Measurements from ENCODE around the gene IDH3B.
"Not testable (repeated sequence)": the region's sequence is repeated elsewhere in the genome, so short reads cannot be mapped to it uniquely, and the experiment has no call there.

IDH3B gene

DNA sequence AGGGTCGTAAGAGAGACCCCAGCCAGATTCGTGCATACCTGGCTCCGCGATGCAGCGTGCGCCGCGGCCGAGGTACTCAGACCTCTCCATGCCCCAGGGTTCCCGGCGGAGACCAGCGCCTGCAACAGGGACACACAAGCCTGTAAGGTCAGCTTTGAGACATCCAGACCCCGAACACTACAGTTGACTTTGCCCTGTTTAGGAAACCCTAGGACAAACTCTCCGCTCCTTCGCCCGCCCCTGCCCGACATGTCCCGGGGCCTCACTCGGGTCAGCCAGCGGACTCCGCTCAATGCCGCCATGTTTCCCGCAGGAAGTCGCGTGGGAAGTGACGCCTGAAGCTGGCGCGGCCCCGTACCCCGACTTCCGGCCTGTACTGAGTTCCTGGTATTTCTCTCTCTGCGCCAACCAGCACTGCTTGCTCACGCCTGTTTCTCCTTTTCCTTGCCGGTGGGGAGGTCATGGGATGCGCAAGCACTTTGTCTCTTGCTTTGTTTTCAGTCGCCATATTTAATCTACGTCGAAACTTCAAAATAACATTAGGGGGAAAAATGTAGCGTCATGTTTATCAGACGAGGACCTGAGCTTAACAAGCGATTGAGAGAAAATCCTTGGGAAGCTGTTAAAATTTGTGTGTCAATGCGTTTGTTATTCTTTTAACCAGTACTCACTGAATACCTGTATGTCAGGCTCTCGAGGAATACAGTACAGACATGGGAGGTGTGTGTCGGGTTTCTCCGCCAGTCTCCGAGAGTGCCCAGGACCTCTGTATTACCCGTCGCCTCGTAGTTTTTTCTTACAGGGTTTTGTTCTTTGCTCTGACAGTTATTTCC lies at the start of gene IDH3B:
Gene IDH3B, minus strand, starts transcription at position 330 of the 833 bp plus-strand sequence. Its CDS starts 28 bp downstream, at position 302.
- peak; percentile 82 for DNase-seq (ENCODE audit: low read depth)

DNA sequence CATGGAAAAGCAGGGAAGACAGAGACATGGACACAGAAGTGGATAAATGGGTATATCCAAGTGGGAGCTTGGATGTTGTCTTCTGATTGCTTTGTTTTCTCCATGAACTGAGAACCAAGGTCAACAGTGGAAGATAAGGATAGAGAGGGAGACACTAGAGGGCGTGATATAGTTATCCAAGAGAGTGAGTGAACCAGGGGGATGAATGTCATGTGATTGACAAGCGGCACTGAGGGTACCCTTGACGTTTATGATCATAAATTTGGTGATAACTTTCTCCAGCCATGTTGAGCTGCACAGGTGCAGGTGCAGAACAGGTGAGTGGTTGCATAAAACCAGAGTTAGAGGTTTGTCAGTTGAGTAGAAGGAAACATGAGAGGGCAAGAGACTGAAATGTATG lies 49.3 kb upstream of the IDH3B start:
- DNase-seq (ENCODE audit: low read depth) = no peak

DNA sequence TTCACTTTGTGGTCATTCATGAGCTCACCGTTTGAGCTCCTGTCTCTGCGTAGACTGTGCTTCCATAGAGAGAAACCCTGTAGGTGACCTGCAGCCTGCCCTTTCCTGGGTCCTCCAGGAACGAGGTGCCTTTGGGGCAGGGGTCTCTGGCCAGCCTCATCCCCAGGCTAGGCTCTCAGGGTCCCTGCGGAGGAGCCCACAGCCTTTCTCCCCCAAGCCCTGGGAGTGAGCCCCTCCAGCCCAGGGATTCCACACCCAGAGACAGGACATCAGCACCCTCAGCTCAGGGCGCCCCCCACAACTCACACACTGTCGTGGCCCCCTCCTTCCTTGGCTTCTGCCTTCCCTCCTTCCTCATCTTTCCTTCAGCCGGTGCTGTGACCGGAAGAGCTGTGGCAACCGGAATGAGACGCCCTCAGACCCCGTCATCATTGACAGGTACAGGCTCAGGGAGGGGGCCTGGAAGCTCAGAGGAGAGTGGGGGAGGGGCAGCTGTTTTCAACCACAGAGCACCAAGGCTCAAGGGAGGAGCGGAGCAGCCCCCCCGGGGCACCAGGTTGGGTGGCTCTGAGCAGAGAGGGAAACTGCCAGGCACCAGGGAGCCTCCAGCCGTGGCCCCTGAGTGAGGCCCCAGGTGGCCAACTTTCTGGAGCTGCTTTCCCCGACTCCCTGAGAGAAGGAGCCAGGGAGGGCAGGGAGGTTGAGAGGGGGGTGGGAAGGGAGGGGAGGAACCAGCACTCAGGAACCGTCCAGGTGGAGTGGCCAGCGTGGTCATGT lies 45.4 kb upstream of the IDH3B start:
- DNase-seq (ENCODE audit: low read depth) = no peak

DNA sequence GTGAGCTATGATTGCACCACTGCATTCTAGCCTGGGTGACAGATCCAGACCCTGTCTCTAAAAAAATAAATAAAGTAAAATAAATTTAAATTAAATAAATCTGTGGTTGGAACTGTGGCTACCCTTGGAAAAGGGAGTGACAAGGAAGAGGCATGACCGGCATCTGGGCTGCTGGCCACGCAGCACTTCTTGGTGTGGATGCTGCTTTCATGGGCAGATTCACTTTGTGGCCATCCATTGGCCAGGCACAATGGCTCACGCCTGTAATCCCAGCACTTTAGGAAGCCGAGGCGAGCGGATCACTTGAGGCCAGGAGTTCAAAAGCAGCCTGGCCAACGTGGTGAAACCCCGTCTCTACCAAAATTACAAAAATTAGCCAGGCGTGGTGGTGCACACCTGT lies 44.6 kb upstream of the IDH3B start:
- DNase-seq (ENCODE audit: low read depth) = no peak

DNA sequence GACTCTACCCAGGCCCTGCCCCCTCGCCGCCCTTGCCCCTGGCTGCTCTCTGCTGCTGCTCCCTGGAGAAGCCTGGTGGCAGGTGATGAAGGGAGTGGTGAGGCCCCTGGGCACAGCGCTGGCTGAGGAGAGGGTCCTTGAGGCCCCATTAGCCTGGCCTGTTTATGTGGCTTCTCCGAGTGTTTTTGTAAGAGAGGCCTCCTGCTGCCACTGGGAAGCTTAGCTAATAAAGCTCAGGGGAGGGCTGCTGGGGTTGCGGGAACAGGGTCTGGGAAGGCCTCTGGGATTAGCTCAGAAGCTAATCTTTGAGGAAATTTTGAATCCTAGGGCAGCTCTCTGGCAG lies 44.0 kb upstream of the IDH3B start:
- DNase-seq (ENCODE audit: low read depth) = no peak

DNA sequence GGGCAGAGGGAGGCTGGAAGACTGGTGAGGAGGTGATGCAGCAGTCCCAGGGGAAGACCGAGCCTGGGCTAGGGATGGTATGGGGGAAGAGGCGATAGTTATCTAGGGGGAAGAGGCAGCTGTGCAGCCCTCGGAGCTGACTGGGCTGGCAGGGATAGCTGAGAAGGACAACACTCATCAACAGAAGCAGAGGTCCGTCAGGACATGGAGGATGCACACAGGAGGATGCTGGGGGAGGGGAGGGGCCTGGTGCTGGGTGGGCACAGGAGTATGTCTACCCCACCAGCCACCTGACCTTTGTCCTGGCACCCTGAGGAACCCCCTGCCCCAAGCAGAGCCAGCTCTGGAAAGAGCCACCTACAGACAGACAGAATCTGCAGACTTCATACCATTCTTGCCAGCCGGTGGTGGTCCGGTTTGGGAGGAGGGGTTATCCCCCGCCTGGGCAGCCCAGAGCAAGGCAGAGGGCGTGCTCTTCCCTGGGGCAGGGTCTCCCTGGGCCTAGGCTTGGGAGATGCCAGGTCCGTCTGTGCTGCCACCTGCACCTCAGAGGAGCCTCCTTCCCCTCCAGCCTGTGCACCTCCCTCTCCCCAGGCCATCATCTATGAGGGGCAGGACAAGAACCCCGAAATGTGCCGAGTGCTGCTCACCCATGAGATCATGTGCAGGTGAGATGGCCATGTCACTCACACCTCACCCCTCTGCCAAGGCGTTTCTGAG lies 43.5 kb upstream of the IDH3B start:
- no peak for DNase-seq (ENCODE audit: low read depth)

DNA sequence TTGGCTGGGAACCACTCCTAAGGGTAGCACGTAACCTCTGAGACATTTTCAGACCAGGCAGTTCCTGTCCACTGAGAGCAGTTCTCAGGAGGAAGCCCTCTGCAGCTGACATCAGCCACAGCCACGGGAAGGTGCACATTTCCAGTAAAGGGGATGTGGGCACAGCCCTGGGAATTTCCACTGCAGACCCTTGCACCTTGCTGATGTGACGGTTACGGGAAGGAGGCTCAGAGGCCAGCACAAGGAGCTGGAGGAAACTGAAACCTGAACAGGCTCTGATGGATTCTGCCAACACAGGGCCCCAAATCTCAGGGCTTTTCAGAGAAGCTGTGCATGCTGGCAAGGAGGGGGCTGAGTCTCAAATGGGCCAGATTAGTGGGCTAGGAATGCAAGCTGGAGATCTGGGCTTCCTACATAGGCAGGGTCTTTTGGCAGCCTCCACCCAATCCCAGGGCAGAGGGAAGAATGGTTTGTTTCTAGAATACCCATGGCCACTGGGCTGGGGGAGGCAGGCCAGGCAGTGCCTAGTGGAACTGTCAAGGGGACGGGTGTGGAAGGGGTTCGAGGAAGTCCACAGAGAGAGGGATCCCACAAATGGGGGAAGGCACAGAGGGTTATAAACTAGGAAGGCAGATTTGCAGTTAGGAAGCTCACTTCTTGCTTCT lies 42.8 kb upstream of the IDH3B start:
- no peak for DNase-seq (ENCODE audit: low read depth)

DNA sequence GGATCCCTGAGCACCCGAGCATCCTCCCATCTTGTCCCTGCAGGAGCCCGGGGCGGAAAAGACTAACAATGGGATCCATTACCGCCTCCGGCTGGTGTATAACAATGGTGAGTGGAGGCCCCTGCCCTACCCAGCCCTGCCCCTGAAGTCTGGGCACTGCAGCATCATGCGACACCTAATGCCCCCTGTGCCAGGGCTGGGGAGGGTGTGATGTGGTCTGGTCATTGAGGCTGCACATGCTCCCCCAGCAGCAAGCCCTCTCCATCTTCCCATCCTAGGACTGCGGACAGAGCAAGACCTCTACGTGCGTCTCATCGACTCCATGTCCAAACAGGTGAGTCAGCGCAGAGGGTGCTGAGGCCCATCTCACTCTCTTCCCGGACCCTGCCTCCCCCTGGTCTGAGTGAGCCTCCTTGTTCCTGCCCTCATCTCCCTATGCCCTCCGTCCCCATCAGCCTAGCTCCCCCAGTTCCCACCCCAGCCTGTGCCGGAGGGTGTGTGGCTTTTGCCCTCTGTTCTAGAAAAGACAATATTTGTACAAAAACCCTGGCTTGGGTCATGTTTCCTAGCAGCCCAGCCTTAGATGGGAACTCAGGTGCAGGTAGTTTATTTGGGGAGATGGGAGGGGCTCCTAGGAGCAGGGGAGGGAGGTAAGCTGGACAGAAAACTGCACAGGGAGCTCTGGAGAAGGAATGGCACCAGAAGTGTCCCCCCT lies 42.1 kb upstream of the IDH3B start:
- DNase-seq (ENCODE audit: low read depth) = no peak

DNA sequence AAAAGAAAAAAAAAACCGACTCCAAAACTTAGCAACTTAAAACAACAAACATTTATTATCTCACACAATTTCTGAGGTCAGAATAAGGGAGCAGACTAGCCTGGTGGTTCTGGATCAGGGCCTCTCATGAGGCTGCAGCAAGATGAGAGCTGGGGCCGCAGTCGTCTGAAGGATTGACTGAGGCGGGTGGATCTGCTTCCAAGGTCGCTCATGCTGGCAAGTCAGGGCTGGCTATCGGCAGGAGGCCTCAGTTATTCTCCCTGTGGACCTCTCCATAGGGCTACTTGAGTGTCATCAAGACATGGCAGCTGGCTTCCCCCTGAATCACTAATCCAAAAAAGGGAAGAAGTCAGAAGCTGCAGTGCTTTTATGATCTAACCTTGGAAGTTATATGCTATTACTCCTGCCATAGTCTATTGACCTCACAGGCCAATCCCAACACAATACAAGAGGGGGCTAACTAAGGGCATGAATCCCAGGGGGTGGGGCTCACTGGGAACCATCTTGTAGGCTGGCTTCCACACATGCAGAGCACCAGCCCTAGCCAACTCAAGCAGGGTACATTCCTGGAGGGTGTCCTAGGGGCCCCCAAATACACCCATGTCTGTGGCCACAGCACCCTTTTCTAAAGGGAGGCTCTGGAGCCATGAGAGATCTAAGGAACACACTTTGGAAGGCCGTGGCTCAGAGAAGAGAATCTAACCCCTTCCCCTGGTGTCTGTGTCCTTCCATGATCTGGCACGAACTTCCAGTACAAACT lies 39.9 kb upstream of the IDH3B start:
- DNase-seq (ENCODE audit: low read depth) = no peak

DNA sequence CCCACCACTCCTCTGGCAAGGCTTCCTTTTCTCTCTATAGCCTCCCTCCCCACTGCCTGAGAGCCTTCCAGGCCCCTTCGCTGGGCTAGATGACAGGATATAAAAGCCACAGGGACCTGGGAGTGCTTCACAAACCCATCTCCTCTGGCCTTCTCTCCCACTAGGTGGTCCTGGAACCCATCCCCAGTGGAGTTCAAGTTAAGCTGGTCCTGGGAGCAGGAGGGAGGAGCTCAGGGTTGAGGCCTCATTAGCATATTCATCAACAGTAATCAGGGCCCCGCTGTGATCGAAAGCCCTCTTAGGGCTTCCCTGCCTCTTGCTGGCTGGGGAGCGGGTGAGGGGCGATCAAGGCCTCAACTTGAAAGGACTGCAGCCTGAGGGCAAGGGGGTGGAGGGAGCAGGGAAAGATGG lies 37.7 kb upstream of the IDH3B start:
- DNase-seq (ENCODE audit: low read depth) = no peak

DNA sequence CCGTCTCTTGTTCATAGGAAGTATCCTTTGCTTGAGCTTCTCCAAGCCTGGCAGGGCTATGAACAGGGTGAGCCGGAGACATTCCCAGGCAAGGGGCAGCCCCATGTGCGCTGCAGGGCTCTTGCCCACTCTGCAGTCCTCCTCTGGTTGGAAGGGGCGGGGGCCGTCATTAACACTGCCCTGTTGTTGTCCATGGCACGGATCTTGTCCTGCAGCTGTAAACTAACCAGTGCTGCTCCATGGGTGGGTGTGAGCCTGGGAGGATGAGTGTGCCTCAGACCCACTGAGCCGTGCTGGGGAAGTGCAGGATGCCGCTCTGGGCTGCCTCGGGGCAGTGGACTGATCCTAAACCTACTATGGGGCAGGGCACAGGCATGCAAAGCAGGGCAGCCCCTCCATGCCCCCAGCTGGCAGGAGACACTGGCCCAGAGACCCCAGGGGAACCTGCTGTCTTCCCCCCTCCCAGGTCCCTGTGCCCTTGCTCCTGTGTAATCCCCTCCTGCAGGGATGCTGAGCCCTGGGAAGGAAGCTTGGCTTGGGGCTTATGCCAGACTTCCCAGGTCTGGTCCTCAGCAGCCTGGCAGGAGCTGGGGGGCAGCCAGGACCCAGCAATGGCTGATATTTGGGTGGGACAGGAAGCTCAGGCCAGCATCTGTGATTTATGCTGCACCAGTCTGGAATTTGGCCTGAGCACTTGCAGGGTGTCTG lies 37.1 kb upstream of the IDH3B start:
- no peak for DNase-seq (ENCODE audit: low read depth)

DNA sequence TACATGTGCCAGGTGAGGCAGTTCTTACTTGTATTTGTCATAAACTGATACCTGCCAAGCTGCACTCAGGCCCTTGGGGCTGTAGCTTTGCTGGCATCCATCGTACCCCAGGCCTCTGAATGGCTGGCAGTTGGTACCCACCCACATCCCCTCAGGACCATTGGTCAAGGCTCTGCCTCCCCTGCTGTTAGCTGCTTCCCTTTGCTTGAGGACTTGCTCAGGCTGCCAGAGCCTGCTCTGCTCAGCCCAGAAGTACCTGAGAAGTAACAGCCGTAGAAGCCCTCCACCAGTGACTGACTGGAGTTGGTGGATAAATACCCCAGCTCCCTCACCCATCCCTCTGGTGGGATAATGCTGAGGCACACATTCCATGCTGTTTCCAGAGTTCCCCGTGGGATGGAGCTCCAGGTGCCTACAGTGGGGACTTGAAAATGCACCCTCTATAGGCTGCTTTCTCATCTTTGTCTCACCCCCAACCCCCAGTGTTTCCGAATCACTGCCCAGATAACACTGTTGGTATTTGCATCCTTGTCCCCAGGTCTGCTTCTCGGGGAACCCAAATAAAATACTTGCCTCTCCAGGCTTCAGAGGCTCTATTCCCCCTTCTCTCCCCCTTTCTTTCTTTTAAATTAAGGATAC lies 35.9 kb upstream of the IDH3B start:
- DNase-seq (ENCODE audit: low read depth) = no peak

DNA sequence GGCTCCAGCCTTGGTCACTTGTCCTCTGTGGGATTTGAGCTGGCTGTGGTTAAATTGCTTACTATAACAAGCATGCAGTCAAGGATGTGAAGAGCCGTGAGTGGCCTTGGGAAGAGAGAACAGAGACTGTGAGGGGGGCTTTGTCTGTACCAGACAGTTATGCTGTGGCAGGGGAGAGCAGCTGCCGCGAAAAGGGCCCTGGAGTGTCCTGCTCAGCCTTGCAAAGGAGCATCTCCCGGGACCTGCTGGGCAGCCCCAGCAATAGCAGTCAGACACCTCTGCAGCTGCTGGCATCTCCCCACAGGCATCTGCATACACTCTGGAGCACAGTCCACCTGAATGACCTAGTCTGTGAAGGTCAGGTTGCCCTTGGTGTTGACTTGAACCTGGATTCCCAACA lies 34.9 kb upstream of the IDH3B start:
- no peak for DNase-seq (ENCODE audit: low read depth)

DNA sequence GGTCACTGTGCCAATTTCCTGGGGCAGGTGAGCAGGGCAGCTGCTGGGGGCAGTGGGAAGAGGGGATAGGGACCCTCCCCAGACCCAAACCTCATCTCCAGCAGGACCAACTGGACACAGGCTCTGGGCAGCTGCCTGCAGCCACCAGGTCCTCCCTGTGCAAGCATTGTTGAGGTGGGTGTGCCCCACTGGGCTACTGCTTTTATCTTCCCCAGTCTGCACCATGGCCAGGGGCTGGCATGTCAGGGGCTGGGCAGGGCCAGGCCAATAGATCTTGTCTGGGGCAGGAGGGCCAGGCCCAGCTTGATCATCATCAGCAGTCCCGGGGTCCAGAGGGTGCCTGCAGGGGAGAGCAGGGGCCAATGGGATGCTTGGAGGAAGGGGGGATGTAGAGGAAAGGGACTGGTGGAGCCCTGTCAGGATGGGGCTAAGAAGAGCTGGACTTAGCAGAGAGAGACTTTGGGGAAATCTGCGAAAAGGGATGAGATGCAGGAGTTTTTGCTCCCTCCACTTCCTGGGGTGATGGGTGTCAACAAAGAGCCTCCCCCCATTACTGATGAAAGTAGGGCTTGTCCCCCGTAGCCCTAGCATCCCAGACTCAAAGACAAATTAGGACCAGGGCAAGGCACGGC lies 34.3 kb upstream of the IDH3B start:
- no peak for DNase-seq (ENCODE audit: low read depth)

DNA sequence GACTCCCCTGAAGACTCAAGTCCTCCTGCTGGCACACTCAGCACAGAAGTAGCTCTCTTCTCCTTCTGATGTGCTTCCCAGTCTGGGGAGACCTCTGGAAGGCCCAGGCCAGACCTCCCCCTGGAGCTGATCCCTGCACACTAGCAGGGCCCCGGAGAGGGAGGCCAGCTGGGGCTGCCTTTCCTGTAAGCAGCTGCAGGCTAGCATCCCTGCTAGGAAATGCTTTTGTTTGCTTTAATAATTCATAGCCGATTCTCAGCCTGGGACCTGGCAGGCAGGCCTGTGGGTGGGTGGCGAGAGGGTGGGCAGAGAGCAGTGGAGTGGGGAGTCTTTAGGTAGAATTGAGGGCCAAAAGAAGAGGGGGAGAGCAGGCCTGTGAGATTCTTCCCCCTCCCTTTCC lies 33.8 kb upstream of the IDH3B start:
- no peak for DNase-seq (ENCODE audit: low read depth)

DNA sequence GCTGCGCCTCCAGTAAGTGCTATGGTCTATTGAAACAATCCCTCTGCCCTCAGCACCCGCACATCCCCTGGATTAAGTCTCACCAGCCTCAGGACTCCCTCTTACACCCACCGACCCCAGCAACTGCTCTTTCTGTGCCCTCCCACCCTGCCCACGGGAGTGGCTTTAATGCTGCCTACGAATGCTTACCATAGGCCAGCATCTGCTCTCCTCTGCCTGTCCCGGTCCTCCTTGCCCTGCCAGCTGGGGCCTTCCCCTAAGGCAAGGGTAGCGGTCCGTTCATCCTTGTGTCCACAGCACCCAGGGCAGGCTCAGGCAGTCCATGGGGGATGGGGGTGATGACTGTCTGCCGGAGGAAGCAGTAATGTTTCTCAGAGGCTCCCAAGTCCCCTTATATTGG lies 32.6 kb upstream of the IDH3B start:
- DNase-seq (ENCODE audit: low read depth) = no peak

DNA sequence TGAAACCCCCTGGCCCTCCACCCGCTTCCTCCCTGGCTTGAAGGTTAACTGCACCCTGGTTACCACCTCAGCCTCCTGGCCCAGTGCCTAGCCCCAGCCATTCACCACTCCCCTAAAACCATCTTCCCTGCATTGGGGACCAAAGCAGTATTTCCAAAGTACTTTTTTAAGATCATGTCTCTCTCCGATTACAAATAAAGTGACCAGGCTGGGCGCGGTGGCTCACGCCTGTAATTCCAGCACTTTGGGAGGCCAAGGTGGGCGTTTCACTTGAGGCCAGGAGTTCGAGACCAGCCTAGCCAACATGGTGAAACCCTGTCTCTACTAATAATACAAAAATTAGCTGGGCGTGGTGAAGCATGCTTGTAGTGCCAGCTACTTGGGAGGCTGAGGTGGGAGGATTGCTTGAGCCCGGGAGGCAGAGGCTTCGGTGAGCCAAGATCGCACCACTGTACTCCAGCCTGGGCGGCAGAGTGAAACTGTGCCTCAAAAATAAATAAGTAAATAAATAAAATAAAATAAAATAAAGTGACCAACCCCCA lies 32.0 kb upstream of the IDH3B start:
- DNase-seq (ENCODE audit: low read depth) = not testable (repeated sequence)

DNA sequence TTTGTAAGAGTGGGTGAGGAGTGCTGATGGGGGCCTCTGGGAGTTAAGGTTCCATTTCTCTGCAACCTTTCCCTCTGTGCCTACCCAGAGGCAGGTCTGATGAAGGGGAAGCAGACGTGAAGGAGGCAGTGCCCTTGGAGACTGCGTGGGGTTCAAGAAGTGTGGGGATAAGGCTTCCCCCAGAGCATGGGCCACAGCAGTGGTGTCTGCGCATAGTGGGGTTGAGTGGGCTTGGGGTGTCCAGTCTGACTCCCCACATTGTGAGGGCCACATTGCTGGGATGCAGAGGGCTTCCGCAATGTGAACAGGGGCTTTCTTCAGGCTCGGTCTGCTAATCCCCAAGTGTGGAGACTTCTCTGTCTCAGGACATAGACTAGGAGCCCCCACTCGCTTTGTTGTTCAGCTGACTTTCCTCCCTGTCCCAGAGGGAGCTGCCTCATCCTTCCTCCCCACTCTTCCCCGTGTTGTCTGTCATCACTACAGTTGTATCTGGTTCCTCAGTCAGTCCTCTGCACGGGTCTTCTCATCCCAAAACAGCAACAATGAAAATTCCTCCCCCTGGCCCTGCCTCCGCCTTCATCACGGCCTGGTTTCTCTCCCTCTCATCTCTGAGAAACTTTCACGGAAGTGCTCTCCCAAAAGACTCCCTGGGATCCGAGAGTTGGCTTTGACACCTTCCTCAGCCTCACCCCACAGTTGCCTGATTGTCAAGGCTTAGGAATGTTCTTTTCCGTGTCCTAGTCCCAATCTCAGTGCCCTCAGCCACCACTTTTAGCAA lies 31.4 kb upstream of the IDH3B start:
- no peak for DNase-seq (ENCODE audit: low read depth)

Data from fibroblast of the conjunctiva (primary cell).